Peyer's patch (tissue), 4 donors: Measurements from ENCODE around the gene PLAC8L1. TPM values are rescaled to one million over a fixed set of nuclear protein-coding genes. Genes with fewer than 3 reads are reported as not detected.

Experiments used
- DNase-seq, 3 donors: peaks; one replicate each; pipeline ENCODE4 v3.0.0-alpha.2; 2017 to 2019
- H3K27ac ChIP-seq, 4 donors: fragments of 200-600 bp; sonication (generic); one replicate each; pipeline ENCODE4 v1.5.1; 2016 to 2019
- H3K27me3 ChIP-seq, 2 donors: fragments of 200-600 bp; sonication (generic); one replicate each; pipeline ENCODE4 v1.5.1; 2019
- H3K36me3 ChIP-seq, 3 donors: fragments of 200-600 bp; sonication (generic); one replicate each; pipeline ENCODE4 v1.5.1; 2016 to 2019
- H3K4me1 ChIP-seq, 4 donors: fragments of 200-600 bp; sonication (generic); one replicate each; pipeline ENCODE4 v1.5.1; 2016 to 2019
- H3K4me3 ChIP-seq, 4 donors: fragments of 200-600 bp; sonication (generic); 1 replicate in 3 of 4; 2 replicates in 1 of 4; pipeline ENCODE4 v1.5.1; 2016 to 2019; ENCODE audit warnings: mild to moderate bottlenecking in 1 of 4
- H3K9me3 ChIP-seq, 4 donors: fragments of 200-600 bp; sonication (generic); one replicate each; pipeline ENCODE4 v1.5.1; 2016 to 2019; ENCODE audit warnings: mild to moderate bottlenecking in 1 of 4
- POLR2A ChIP-seq, 2 donors: fragments of 450-650 bp; IDR thresholded peaks; one replicate each; pipeline ENCODE4 v1.5.1; 2017; ENCODE audit warnings: antibody characterized with exemption in 2 of 2, mild to moderate bottlenecking in 2 of 2, moderate library complexity in 2 of 2
- total RNA-seq, 4 donors: library from RNA; depleted of rRNA; stranded (reverse); fragments of >200 nt; gene quantifications; one replicate each; pipeline ENCODE4 v1.1.0, GENCODE V29; 2016
- TF ChIP-seq, protein P1 (sequence below), 6 experiments: fragments of 450-650 bp in 4 of 6; fragments of 200-600 bp in 2 of 6; sonication (generic) in 1 of 6; IDR thresholded peaks; one replicate each; pipeline ENCODE4 v1.5.1; 2017 to 2019; ENCODE audit warnings: antibody characterized with exemption in 6 of 6, mild to moderate bottlenecking in 3 of 6, moderate library complexity in 1 of 6

Gene PLAC8L1
- total RNA-seq, 4 donors from 2014 or later = 2.0 to 2.8 TPM; not detected in 2

DNA sequence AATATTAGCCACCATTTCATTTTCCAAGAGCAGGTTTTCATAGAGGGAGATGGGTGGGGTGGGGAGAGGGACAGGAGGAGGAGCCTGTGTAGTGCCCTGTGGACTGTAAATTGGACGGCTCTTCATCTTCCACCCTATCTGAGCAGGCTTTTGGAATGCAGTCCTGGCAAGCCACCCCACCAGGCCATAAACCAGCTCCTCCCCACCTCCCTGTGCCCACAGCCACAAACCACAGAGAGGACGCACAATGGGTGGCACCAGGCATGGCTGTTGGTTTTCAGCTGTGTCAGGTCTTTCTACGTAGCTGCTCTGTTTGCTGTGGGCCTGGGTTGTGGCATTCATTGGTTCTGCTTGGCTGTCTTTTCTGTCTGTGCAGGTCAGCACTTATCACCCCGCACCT lies 58.0 kb downstream of the PLAC8L1 start:
- no peak overlapping the region for H3K4me3 ChIP-seq
- H3K27ac ChIP-seq = peak overlapping the region in 3 of 4 donors; percentile 10 to 71 (median 45)
- peak in 2 of 3 donors; percentile 63 to 75 for DNase-seq
- TF ChIP-seq POLR2A (IDR thresholded peaks at IDR 0.05) = no peak
- TF ChIP-seq, protein P1, sequence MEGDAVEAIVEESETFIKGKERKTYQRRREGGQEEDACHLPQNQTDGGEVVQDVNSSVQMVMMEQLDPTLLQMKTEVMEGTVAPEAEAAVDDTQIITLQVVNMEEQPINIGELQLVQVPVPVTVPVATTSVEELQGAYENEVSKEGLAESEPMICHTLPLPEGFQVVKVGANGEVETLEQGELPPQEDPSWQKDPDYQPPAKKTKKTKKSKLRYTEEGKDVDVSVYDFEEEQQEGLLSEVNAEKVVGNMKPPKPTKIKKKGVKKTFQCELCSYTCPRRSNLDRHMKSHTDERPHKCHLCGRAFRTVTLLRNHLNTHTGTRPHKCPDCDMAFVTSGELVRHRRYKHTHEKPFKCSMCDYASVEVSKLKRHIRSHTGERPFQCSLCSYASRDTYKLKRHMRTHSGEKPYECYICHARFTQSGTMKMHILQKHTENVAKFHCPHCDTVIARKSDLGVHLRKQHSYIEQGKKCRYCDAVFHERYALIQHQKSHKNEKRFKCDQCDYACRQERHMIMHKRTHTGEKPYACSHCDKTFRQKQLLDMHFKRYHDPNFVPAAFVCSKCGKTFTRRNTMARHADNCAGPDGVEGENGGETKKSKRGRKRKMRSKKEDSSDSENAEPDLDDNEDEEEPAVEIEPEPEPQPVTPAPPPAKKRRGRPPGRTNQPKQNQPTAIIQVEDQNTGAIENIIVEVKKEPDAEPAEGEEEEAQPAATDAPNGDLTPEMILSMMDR (IDR thresholded peaks at IDR 0.05) = no peak
- peaks cover 0 to 27% (median 0%) of the 10 kb centered on the region in 4 donors for H3K4me1 ChIP-seq
- H3K27me3 ChIP-seq = no peaks in the 10 kb centered on the region
- H3K36me3 ChIP-seq = peaks cover 0 to 7% (median 0%) of the 10 kb centered on the region in 3 donors
- H3K9me3 ChIP-seq = no peaks in the 10 kb centered on the region

DNA sequence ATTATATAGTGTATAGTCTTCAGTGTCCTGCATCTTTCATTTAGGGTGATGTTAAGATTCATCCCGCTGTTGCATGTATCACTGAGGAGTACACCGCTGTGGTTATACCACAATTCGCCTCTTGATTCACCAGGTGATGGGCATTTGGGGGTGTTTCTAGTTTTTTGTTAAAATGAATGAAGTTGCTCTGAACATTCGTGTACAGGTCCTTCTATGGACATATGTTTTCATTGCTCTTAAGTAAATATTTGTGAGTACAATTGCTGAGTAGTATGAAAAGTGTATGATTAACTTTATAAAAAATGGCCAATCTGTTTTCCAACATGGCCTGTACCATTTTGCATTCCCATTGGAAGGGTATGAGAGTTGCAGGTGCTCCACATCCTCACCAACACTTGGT lies 61.7 kb downstream of the PLAC8L1 start:
- no peak overlapping the region for H3K4me3 ChIP-seq
- no peaks in the 10 kb centered on the region for H3K27me3 ChIP-seq
- no peak for DNase-seq
- H3K9me3 ChIP-seq = no peaks in the 10 kb centered on the region
- no peaks in the 10 kb centered on the region for H3K36me3 ChIP-seq
- no peak for TF ChIP-seq POLR2A (IDR thresholded peaks at IDR 0.05)
- TF ChIP-seq, protein P1 (IDR thresholded peaks at IDR 0.05) = no peak
- peaks cover 0 to 51% (median 0%) of the 10 kb centered on the region in 4 donors for H3K4me1 ChIP-seq
- H3K27ac ChIP-seq = no peak overlapping the region

DNA sequence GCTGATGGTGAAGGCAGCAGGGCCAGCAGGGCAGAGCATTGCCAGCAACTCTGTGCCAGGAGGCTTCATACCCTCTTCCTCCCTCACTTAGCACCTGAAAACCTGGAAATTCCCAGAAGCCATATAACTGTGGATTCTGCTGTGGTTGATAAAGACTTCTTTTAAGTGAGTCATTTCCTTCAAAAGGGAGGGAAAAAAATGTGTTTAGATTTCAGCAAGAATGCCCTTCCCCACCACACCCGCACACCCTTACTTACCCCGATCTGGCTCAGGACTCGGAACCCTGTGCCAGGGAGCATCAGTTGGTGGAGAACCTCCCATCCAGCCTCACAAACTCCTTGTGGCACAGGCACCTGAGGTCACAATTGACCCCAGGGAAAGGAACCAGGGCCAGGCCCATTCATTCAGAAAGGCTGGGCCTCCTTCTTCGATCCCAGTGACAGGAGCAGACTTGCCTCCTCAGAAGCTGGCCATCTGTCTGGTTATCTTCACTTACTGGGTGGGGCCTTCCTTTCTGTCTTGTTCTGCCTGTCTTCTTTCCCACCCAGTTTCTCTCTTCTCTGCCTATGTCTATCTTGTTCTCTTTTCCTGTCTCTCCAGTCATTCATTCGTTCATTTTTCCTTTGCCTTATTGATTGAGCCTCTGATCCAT lies 62.6 kb downstream of the PLAC8L1 start:
- peaks cover 0 to 47% (median 0%) of the 10 kb centered on the region in 4 donors for H3K4me1 ChIP-seq
- no peak overlapping the region for H3K4me3 ChIP-seq
- DNase-seq = no peak

DNA sequence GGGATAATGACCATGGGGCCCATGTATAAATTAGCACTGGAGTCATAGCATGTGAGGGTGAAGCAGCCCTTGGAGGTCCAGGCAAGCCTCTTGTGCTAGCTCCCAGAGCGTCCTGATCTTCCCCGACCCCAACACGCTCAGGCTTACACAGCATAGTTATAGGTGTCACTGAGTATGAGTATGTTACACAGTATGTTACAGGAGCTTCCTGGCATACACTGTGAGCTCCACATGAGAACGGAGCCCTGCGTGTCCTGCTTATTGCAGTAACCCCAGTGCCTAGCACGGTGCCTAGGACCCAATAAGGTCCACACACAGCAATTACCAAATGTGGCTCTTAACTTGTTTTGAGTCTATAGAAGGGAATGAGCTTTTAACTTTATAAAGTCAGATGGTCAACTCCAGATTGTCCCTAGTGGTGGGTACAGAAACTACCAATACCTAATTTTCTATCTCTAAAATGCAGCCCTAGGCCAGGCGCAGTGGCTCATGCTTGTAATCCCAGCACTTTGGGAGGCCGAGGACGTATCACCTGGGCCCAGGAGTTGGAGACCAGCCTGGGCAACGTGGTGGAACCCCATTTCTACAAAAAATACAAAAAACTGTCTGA lies 64.1 kb downstream of the PLAC8L1 start:
- no peak for DNase-seq
- Histone ChIP-seq H3K27me3 (no peaks in the 10 kb centered on the region), H3K9me3 (no peaks in the 10 kb centered on the region), H3K4me3 (no peak overlapping the region), H3K27ac (peak overlapping the region in 1 of 4 donors; percentile 51), H3K36me3 (no peaks in the 10 kb centered on the region), H3K4me1 (peaks cover 0 to 35% (median 0%) of the 10 kb centered on the region in 4 donors)
- TF ChIP-seq, protein P1 (IDR thresholded peaks at IDR 0.05) = peak in 4 of 6 experiments; percentile 12 to 44 (median 34)
- TF ChIP-seq POLR2A (IDR thresholded peaks at IDR 0.05) = no peak

More for the DNA sequence above, 62.6 kb downstream of the PLAC8L1 start:
- Histone ChIP-seq H3K27ac (peak overlapping the region in 1 of 4 donors; percentile 58), H3K27me3 (no peaks in the 10 kb centered on the region), H3K36me3 (no peaks in the 10 kb centered on the region), H3K9me3 (no peaks in the 10 kb centered on the region)
- TF ChIP-seq POLR2A (IDR thresholded peaks at IDR 0.05) = no peak
- TF ChIP-seq, protein P1 (IDR thresholded peaks at IDR 0.05) = no peak

- Histone ChIP-seq H3K27ac (peak overlapping the region in 2 of 4 donors; percentile 17 to 51), H3K9me3 (no peaks in the 10 kb centered on the region), H3K36me3 (no peaks in the 10 kb centered on the region), H3K4me1 (peaks cover 0 to 35% (median 0%) of the 10 kb centered on the region in 4 donors), H3K27me3 (no peaks in the 10 kb centered on the region), H3K4me3 (no peak overlapping the region)
- no peak for TF ChIP-seq POLR2A (IDR thresholded peaks at IDR 0.05)
- TF ChIP-seq, protein P1 (IDR thresholded peaks at IDR 0.05) = no peak
- peak in 1 of 3 donors; percentile 43 for DNase-seq
These were observed 64.8 kb downstream of the PLAC8L1 start for GRCh38 chr5:146040527-146040926.
